RWPE1 (cell line): ENCODE results near the gene TENT5C.

Experiments used
- CTCF ChIA-PET: fragments of 350-600 bp; sonication (Branson Sonifier 250); formaldehyde crosslinking; extraction: SDS; loops from one replicate; lab custom pipeline; 2021; lab: Yijun Ruan, JAX
- POLR2A ChIA-PET: fragments of 400-600 bp; formaldehyde crosslinking; extraction: SDS; loops from one replicate; lab custom pipeline; 2020; ENCODE audit warnings: antibody characterized with exemption; ENCODE audit not compliant: low non-redundant PET; lab: Yijun Ruan, JAX
- DNase-seq: peaks from one replicate; pipeline ENCODE4 v3.0.0; 2012; ENCODE audit warnings: low spot score
- H3K27ac ChIP-seq: fragments of 450-650 bp; 2 replicates; pipeline ENCODE4 v1.5.1; 2017
- CTCF ChIP-seq: fragments of 450-650 bp; conservative IDR thresholded peaks from 2 replicates; pipeline ENCODE4 v1.5.1; 2017; ENCODE audit warnings: low read depth, mild to moderate bottlenecking

Gene TENT5C

DNA sequence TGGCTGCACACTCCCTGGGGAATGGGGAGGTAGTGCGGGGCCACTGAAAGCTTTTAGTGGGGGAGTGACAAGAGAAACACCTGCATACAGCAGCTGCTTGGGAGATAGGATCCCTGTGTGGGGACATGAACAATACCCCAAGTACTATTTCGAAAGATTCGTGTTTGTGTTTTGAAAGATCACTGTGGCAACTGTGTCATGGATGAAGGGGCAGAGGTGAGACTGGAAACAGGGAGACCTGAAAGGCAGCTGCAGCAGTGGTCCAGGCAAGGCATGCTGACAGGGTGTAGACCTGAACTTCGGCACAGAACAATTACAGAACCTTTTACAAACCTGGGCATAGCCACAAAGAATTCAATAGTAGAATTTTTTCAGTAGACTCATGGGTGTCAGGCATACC is 32.9 kb downstream of the TENT5C start:
- POLR2A ChIA-PET, result no interaction called here

GRCh38 chr1:117639741-117640140 is 33.9 kb downstream of the TENT5C start:
- DNase-seq, result no peak
- TF ChIP-seq CTCF, result no peak
- CTCF ChIA-PET, result no interaction called here
- no peak overlapping the region for H3K27ac ChIP-seq
- POLR2A ChIA-PET, result no interaction called here

More for the DNA sequence above, 32.9 kb downstream of the TENT5C start:
- no peak overlapping the region for H3K27ac ChIP-seq
- CTCF ChIA-PET, result interaction anchor here (0.6 kb wide), 2 partner anchors 19 to 121 kb away, joined by 4 to 5 read pairs; no protein-coding TSS in a partner anchor
- no peak for DNase-seq
- TF ChIP-seq CTCF, result no peak

DNA sequence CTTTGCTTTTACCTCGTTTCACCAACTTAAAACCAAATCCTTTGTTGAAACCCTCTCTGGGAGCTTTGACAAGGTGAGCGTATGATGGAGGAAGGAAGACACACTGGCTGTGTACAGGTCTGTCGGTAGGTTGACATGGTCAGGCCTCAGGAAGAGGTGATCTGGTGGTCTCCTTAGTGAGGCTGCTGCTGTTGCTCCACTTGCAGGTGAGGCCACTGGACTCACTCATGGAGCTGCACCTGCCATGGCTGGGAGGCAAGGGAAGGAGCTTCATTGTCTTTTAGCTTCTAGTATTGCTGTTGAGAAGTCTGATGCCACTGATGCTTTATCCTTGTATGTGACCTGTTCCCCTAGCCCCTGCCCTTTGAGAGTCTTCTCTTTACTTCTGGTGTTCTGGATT is 35.7 kb downstream of the TENT5C start:
- no peak for TF ChIP-seq CTCF
- POLR2A ChIA-PET, result no interaction called here
- CTCF ChIA-PET, result interaction anchor here (0.6 kb wide), 2 partner anchors 95 to 539 kb away, joined by 3 read pairs; no protein-coding TSS in a partner anchor
- H3K27ac ChIP-seq, result no peak overlapping the region
- no peak for DNase-seq

GRCh38 chr1:117642963-117643362 is 37.1 kb downstream of the TENT5C start:
- no peak for DNase-seq
- POLR2A ChIA-PET, result no interaction called here
- CTCF ChIA-PET, result no interaction called here
- TF ChIP-seq CTCF, result no peak
- no peak overlapping the region for H3K27ac ChIP-seq

- POLR2A ChIA-PET, result no interaction called here
- DNase-seq, result no peak
- CTCF ChIA-PET, result interaction anchor here (0.7 kb wide), 1 partner anchor 732 kb away, joined by 4 read pairs; no protein-coding TSS in a partner anchor
- TF ChIP-seq CTCF, result no peak
- no peak overlapping the region for H3K27ac ChIP-seq
These were observed 37.8 kb downstream of the TENT5C start for GRCh38 chr1:117643601-117644000.

DNA sequence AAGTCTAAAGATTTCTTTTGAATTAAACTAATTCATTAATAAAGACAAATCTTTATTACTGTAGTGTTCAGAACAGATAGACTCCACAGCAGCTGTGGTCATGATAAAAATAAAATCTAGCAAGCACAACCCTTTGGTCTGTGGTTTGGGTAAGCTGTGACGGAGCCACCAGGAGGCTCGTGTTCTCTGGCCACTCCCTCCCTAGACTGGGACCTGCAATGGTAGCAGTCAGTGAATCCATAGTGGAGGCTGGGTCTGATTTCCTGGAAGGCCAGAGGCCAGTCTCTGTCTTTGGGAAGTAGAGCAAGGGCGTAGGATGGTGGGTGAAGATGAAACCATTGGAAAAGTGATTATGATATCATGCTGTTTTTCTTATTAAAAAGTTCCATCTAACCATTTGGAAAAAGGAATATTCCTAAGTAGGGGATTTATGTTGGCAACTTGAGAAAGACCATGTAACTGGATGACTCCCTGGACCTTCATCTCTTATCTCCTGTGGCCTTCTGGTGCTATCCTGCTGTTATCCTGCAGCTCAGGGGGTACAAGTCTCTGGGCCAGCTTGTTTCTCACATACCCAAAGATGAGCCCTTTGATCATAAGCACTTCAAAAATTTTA is 39.0 kb downstream of the TENT5C start:
- ChIA-PET CTCF (no interaction called here), POLR2A (no interaction called here)
- DNase-seq, result no peak
- no peak for TF ChIP-seq CTCF
- no peak overlapping the region for H3K27ac ChIP-seq
